GM19043 (cell line): ENCODE data around the gene MAP4K3.
A peak's percentile ranks its signal among the peaks of the same experiment; 100 is the strongest.
"Not testable (repeated sequence)": the region's sequence is repeated elsewhere in the genome, so short reads cannot be mapped to it uniquely, and the experiment has no call there.

Experiments
- ATAC-seq: cut with Tn5 transposase; IDR thresholded peaks from one replicate; pipeline ENCODE4 v1.9.1; 2021; ENCODE audit warnings: low read depth; ENCODE audit not compliant: unreplicated experiment

The MAP4K3 gene

GRCh38 chr2:39378968-39379367, 58.1 kb downstream of the MAP4K3 start:
- no peak for ATAC-seq

- peak; percentile 67 for ATAC-seq
Measured at GRCh38 chr2:39377226-39377939, 59.7 kb downstream of the MAP4K3 start.

DNA sequence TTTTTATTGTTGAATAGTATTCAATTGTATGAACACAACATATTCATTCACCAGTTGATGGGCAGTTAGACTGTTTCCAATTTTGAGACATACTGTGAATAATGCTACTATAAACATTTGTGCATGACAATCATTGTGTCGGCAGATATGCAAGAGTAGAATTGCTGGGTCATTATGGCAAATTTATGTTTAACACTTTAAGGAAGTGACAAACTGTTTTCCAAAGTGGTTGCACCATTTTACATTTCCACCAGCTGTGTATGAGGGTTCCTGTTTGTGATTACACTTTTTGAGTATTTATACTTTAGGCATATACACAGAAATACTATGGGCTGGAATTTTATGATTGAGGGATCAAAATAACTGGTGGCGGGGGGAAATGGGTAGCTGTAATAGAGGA, 61.2 kb downstream of the MAP4K3 start:
- no peak for ATAC-seq

- ATAC-seq, result no peak
Measured at GRCh38 chr2:39373181-39373802, 63.8 kb downstream of the MAP4K3 start.

GRCh38 chr2:39370101-39370500, 67.0 kb downstream of the MAP4K3 start:
- ATAC-seq, result no peak

DNA sequence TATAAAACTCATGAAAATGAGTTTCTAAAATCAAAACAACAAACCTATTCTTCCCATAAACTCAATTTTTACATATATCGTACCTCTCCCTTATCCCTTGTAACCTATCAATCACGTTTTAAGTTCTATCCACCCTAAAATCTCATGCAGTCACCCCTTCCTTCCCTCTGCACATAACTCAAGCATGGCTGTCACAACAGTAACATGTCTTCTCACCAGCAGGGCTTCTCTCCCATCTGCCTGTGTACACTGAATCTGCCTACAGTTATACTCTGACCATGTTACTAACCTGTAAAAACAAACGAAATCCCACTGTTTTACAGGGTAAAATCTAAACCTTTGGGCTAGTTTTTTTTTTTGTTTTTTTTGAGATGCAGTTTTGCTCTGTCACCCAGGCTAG, 68.2 kb downstream of the MAP4K3 start:
- no peak for ATAC-seq

DNA sequence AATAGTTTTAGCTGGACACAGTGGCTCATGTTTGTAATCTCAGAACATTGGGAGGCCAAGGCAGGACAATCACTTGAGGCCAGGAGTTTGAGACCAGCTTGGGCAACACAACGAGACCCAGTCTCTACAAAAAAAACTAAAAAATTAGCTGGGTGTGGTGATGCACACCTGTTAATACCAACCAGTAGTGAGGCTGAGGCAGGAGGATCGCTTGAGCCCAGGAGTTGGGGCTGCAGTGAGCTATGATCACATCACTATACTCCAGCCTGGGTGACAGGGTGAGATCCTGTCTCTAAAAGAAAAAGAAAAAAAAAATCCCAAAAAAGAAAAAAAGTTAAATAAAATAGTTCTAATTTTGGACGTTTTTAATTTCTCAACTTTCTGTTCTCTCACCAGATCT, 68.7 kb downstream of the MAP4K3 start:
- ATAC-seq, result no peak

- no peak for ATAC-seq
Measured at GRCh38 chr2:39362595-39362994, 74.5 kb downstream of the MAP4K3 start.

DNA sequence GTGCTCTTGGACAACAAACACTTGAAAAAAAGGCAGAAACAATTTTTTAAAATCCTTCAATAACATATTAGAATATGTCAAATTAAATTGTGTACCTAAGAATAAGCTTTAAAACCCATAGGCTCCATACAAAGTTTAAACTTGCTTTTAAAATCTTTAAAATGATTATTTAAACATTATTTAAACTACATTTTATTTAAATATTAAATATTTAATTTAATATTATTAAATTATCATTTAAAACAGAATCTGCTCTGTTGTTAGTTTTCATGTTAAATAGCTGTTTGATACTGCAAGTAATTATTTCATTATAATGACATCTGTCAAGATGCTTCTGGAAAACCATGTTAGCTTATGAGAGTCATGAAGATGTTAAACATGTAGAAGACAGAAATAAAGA, 75.6 kb downstream of the MAP4K3 start:
- no peak for ATAC-seq

DNA sequence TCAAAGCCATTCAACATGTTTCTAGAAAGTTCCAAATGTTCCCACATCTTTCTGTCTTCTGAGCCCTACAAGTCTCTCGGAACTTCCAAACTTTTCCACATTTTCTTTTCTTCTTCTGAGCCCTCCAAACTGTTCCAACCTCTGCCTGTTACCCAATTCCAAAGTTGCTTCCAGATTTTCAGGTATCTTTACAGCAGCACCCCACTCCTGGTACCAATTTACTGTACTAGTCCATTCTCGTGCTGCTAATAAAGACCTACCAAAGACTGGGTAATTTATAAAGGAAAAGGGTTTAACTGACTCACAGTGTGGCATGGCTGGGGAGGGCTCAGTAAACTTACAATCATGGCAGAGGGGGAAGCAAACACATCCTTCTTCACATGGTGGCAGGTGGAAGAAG, 76.7 kb downstream of the MAP4K3 start:
- ATAC-seq, result not testable (repeated sequence)

DNA sequence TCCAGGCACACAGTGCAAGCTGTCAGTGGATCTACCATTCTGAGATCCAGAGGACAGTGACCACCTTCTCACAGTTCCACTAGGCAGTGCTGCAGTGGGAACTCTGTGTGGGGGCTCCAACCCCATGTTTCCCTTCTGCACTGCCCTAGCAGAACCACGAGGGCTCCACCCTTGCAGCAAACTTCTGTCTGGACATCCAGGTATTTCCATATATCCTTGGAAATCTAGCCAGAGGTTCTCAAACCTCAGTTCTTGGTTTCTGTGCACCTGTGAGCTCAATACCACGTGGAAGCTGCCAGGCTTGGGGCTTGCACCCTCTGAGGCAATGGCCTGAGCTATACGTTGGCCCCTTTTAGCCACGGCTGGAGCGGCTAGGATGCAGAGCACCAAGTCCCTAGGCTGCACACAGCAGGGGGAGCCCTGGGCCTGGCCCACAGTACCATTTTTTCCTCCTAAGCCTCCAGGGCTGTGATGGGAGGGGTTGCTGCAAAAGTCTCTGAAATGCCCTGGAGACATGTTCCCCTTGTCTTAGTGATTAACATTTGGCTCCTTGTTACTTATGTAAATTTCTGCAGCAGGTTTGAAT, 77.5 kb downstream of the MAP4K3 start:
- ATAC-seq, result no peak

DNA sequence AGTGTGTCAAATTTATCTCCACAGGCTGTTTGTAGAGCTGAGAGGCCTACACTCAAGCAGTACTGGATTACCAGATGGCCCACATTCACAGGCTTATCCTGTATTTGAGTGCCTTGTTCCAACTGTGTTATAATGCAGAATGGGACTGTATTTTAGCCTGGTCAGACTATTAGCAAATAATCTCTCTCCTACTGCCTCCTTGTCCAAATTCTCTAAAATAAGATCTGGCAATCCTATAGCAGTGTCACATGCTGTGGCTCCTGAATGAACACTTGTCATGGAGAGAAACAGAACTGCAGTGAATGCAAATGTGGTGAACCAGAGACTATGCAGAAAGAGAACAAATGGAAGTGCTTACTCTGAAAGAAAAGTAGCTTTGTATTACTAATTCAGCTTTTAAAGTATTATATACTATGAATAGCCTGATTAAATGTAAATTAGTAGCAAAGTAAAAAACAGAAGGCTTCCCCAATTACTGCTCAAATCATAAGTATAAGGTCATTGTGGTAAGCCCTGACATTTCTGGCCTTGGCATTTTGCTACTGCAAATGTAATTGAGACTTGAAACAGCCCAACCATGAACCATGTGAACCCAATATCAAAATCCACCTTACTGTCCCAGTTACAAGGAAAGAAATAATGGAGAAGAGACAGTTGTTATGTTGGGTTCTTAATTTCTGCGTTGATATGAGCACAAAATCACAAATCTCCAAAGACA, 80.0 kb downstream of the MAP4K3 start:
- no peak for ATAC-seq

DNA sequence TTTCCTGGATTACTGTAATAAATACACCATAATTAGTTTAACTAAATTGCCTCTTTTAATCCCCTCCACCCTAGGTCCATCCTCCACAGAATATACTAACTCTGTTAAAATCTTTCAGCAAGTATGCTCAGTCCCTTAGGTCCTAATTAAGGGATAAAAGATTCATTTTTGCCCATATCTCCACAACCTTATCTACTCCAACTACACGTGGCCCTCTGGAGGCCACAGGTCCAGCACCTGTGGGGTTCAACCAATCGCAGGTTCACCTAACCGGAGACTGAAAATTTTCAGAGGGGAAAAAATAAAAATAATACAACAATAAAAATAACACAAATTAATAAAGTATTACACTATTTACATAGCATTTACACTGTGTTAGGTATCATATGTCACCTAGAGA, 86.4 kb downstream of the MAP4K3 start:
- no peak for ATAC-seq

GRCh38 chr2:39338502-39338901, 98.6 kb downstream of the MAP4K3 start:
- no peak for ATAC-seq

- no peak for ATAC-seq
Measured at GRCh38 chr2:39335930-39336329, 101.2 kb downstream of the MAP4K3 start.

DNA sequence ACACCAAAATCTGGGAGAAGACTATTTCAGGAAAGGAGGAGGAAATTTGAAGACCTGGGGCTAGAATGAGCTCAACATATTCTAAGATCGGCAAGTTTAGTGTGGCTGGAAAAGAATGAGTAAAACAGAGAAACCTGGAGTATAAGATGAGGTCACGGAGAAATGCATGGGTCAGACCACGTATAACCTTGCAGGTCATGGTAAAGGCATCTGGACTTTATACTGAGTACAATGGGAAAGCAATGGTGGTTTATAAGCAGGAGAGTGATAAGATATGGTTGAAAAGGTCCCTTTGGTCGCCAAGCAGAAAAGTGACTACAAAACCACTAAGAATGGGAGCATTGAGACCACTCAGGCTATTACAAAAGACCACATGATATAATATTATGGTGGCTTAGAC, 102.1 kb downstream of the MAP4K3 start:
- ATAC-seq, result no peak

GRCh38 chr2:39334529-39334928, 102.6 kb downstream of the MAP4K3 start:
- no peak for ATAC-seq

DNA sequence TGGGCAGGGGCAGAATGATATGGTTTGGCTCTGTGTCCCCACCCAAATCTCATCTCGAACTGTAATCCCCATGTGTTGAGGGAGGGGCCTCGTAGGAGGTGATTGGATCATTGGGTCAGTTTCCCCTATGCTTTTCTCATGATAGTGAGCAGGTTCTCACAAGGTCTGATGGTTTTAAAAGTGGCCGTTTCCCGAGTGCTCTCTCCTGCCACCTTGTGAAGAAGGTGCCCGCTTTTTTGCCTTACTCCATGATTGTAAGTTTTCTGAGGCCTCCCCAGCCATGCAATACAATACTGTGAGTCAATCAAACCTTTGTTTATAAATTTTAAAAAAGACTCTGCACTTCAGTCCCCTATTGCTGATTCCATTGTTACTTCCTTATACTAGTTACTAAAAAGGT, 110.4 kb downstream of the MAP4K3 start:
- ATAC-seq, result no peak

- no peak for ATAC-seq
Measured at GRCh38 chr2:39325966-39326365, 111.1 kb downstream of the MAP4K3 start.

- ATAC-seq, result not testable (repeated sequence)
Measured at GRCh38 chr2:39321056-39322035, 115.7 kb downstream of the MAP4K3 start.
